HG02588 (cell line): ENCODE measurements around the gene ZNF561.
"Not testable (repeated sequence)": the region's sequence is repeated elsewhere in the genome, so short reads cannot be mapped to it uniquely, and the experiment has no call there.

Experiments
- ATAC-seq: cut with Tn5 transposase; IDR thresholded peaks from one replicate; pipeline ENCODE4 v1.9.1; 2021; ENCODE audit warnings: mild to moderate bottlenecking, moderate library complexity; ENCODE audit not compliant: unreplicated experiment

ZNF561 gene

GRCh38 chr19:9582081-9582725, 38.8 kb downstream of the ZNF561 start:
- ATAC-seq = not testable (repeated sequence)

GRCh38 chr19:9580728-9581127, 40.3 kb downstream of the ZNF561 start:
- ATAC-seq = no peak

- no peak for ATAC-seq
Observed at GRCh38 chr19:9570255-9570654, 50.8 kb downstream of the ZNF561 start.

- no peak for ATAC-seq
Observed at GRCh38 chr19:9566729-9567128, 54.3 kb downstream of the ZNF561 start.

- no peak for ATAC-seq
Observed at GRCh38 chr19:9565900-9566705, 54.9 kb downstream of the ZNF561 start.
